VCaP (cell line): ENCODE data around the gene SLC16A7.

Source experiments
- H3K27ac ChIP-seq: fragments of 450-650 bp; 2 replicates; pipeline ENCODE4 v1.5.1; 2017
- TF ChIP-seq, protein P1 (sequence below): fragments of 450-650 bp; conservative IDR thresholded peaks from 2 replicates; pipeline ENCODE4 v1.5.1; 2017; ENCODE audit warnings: mild to moderate bottlenecking, moderate library complexity

The SLC16A7 gene

DNA sequence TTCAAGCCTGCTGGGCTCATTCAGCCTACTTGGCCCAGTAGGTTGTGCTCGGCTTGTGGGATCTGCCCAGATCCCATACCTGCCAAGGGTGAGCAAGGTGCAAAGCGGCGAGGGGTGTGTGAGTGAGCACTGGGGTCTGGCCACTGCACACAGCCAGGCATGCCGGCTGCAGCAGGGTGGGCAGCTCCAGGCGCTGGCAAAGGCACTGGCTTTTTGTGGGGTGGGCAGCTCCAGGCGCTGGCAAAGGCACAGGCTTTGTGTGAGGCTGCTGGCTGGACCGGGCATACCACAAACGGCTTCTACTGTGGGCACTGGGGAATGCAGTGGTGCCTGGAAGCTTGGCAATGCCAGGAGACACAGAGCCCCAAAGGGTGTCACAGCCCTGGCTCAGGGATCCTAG, 137.4 kb downstream of the SLC16A7 start:
- H3K27ac ChIP-seq, result no peak overlapping the region
- TF ChIP-seq, protein P1, sequence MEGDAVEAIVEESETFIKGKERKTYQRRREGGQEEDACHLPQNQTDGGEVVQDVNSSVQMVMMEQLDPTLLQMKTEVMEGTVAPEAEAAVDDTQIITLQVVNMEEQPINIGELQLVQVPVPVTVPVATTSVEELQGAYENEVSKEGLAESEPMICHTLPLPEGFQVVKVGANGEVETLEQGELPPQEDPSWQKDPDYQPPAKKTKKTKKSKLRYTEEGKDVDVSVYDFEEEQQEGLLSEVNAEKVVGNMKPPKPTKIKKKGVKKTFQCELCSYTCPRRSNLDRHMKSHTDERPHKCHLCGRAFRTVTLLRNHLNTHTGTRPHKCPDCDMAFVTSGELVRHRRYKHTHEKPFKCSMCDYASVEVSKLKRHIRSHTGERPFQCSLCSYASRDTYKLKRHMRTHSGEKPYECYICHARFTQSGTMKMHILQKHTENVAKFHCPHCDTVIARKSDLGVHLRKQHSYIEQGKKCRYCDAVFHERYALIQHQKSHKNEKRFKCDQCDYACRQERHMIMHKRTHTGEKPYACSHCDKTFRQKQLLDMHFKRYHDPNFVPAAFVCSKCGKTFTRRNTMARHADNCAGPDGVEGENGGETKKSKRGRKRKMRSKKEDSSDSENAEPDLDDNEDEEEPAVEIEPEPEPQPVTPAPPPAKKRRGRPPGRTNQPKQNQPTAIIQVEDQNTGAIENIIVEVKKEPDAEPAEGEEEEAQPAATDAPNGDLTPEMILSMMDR, result no peak

DNA sequence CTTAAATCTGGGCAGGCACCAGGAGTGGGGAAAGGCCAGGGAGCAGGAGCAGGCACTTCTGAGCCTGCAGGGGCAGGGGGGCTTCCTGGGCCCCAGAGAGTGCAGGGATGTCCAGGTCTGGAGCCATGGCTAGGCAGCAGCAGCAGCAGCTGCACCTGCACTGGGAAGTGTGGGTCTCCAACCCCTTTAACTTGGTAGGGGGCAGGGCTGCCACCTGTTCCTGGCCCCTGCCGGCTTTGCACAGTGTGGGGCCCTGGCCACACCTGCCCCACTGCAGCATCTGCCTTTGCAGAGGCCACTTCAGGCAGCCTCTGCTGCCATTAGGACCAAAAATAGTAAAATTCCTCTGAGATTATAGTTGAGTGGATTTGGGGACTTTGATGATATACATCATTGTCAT, 138.5 kb downstream of the SLC16A7 start:
- TF ChIP-seq, protein P1, result no peak
- no peak overlapping the region for H3K27ac ChIP-seq

DNA sequence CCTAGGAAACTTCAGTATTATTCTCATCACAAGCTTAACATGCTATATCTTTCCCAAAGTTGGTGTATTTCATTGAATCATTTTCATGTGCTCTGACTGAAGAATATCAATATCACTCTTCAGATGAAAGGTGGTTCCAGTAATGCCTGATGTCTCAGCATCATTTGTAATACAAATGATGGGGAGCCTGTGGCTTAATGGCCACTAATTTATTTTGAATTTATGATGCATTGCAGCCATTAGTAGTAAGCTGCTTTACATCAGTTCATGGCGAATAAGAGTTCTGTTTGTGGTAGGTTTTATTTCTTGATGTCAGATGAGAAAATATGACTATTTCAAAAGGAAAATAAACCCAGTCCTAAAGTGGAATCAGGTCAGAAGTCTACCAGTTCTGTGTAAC, 139.4 kb downstream of the SLC16A7 start:
- TF ChIP-seq, protein P1, result no peak
- no peak overlapping the region for H3K27ac ChIP-seq

DNA sequence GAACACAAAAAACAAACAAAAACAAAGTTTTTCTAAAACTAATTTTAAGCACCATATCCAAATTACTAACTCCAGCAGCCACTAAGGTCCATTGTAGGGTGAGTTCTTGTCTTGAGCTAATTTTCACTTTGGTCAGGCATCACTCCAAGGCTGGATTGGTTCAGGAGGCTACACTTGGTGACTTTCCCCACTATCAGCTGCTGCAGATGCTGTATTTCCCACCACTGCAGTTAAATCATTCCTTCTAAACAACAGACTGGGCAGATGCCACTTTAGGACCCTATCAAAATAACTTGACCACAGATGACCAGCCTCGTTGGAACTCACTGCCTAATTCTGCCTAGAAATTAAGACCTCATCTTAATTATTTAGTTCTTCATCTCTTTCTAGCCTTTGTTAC, 140.5 kb downstream of the SLC16A7 start:
- no peak overlapping the region for H3K27ac ChIP-seq
- TF ChIP-seq, protein P1, result no peak

DNA sequence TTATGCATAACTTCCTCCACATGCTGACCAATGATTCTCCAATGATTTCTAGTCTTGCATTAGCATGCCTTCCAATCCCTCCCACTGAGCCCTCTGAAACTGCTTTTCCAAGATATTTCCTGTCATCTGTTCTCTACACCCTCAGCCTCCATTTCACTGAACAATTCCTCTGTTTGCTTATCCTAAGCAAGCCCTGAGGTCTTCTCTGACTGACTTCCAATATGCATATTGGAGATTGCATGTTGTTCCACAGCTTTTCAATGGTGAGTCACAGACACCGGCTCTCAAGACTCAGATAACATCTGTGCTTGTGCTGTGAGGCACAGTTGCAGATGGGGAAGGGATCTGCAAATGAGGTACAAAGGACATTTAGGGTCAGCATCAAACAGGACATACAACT, 141.0 kb downstream of the SLC16A7 start:
- H3K27ac ChIP-seq, result no peak overlapping the region
- TF ChIP-seq, protein P1, result no peak

DNA sequence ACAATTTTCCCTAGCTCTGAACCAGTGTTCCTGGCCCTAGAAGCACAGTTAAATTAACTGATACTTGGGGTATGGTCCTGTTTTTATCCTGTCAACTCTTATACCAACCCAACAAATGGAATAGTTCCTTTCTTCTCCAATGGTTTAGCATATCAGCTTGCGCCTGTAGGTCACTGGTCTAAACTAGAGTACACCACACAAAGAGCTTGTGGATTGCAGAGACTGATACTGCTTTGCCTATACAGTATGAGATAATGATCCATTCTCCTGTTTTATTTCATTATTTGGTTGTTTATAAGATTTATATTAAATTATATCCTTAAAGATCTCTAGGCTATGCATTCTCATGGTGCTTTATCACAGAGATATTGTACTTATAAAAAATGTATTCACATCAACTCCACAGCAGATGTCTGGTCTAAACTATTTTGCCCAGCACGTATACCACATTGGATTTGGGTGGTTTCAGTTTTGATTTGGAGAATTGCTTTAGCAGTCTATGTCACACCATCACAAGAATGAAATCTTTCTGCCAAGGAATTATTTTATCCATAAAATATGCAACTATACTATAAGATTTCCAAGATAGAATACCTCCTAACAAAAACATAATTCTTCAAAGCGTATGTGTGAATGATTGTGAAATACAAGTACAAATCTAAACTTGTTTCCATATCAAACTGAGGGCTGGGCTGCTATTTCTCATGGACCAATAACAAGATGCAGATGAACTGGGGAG, 142.1 kb downstream of the SLC16A7 start:
- no peak overlapping the region for H3K27ac ChIP-seq
- TF ChIP-seq, protein P1, result no peak

DNA sequence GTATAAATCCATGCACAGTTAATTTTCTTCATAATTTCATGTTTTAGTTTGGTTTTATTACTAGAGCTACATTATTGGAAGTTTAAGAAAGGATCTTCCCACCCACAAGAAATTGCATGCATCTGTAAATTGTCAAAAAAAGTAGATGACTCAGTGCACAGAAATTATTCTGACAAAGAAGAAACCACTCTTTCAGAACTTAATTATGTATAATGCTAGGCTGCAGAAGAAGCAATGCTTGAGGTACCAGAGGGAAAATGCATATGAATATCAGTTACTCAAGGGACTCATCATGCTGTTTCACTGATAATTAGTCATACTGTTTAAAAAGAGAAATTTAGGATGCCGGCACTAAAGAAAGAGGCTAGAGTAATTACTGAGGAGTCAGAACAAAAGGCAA, 147.0 kb downstream of the SLC16A7 start:
- TF ChIP-seq, protein P1, result no peak

More for the DNA sequence above, 147.0 kb downstream of the SLC16A7 start:
- no peak overlapping the region for H3K27ac ChIP-seq
